HepG2 (cell line): ENCODE measurements around the gene ADAM22. TPM values are rescaled to one million over a fixed set of nuclear protein-coding genes. Genes with fewer than 3 reads are reported as not detected.
A peak's percentile ranks its signal among the peaks of the same experiment; 100 is the strongest.

Experiments used
- AGO1 ChIP-seq: fragments of 200-400 bp; formaldehyde crosslinking; IDR thresholded peaks from 2 replicates; pipeline ENCODE4 v1.6.1; 2017; ENCODE audit warnings: mild to moderate bottlenecking, low read depth, low read length, moderate library complexity; ENCODE audit not compliant: poor library complexity, severe bottlenecking
- CHD2 ChIP-seq: IDR thresholded peaks from 2 replicates; pipeline ENCODE4 v1.6.1; 2011; ENCODE audit warnings: low read depth, low read length, improper control_type of control experiment
- HMG20B ChIP-seq: conservative IDR thresholded peaks from 2 replicates; pipeline ENCODE4 v1.6.1; 2016; ENCODE audit warnings: missing genetic modification reagents, missing compliant biosample characterization
- IKZF5 ChIP-seq: IDR thresholded peaks from 2 replicates; pipeline ENCODE4 v1.6.1; 2018; ENCODE audit warnings: missing genetic modification reagents, mild to moderate bottlenecking, missing compliant biosample characterization
- KAT2B ChIP-seq: fragments of 150-350 bp; IDR thresholded peaks from 2 replicates; pipeline ENCODE4 v1.6.1; 2014; ENCODE audit warnings: low read depth, low read length, borderline replicate concordance
- MYNN ChIP-seq: sonication (generic); formaldehyde crosslinking; IDR thresholded peaks from 2 replicates; pipeline ENCODE4 v1.4.0; 2020; ENCODE audit warnings: mild to moderate bottlenecking, low read depth, missing genetic modification reagents
- NR0B2 ChIP-seq: sonication (generic); formaldehyde crosslinking; IDR thresholded peaks from 2 replicates; pipeline ENCODE4 v1.4.0; 2020; ENCODE audit warnings: mild to moderate bottlenecking, missing genetic modification reagents
- PLRG1 ChIP-seq: fragments of 450-650 bp; conservative IDR thresholded peaks from 2 replicates; pipeline ENCODE4 v1.6.1; 2016
- SOX5 ChIP-seq: IDR thresholded peaks from 2 replicates; pipeline ENCODE4 v1.6.1; 2016; ENCODE audit warnings: borderline replicate concordance
- THYN1 ChIP-seq: sonication (generic); formaldehyde crosslinking; IDR thresholded peaks from 2 replicates; pipeline ENCODE4 v1.8.1; 2023; ENCODE audit warnings: low read depth, mild to moderate bottlenecking, moderate library complexity, missing genetic modification reagents, borderline replicate concordance
- ZMAT3 ChIP-seq: sonication (generic); formaldehyde crosslinking; conservative IDR thresholded peaks from 2 replicates; pipeline ENCODE4 v1.7.0; 2021; ENCODE audit warnings: missing genetic modification reagents
- ZNF10 ChIP-seq: sonication (generic); formaldehyde crosslinking; IDR thresholded peaks from 2 replicates; pipeline ENCODE4 v1.4.0; 2020; ENCODE audit warnings: mild to moderate bottlenecking, low read depth, missing genetic modification reagents, borderline replicate concordance
- ZNF101 ChIP-seq: sonication (generic); formaldehyde crosslinking; IDR thresholded peaks from 2 replicates; pipeline ENCODE4 v1.4.0; 2020; ENCODE audit warnings: mild to moderate bottlenecking, low read depth, missing genetic modification reagents, borderline replicate concordance
- ZNF160 ChIP-seq: sonication (generic); formaldehyde crosslinking; IDR thresholded peaks from 2 replicates; pipeline ENCODE4 v1.8.0; 2022; ENCODE audit warnings: mild to moderate bottlenecking, inconsistent platforms, missing genetic modification reagents
- ZNF17 ChIP-seq: sonication (generic); formaldehyde crosslinking; IDR thresholded peaks from 2 replicates; pipeline ENCODE4 v1.5.0; 2020; ENCODE audit warnings: mild to moderate bottlenecking, missing genetic modification reagents
- ZNF432 ChIP-seq: sonication (generic); formaldehyde crosslinking; IDR thresholded peaks from 2 replicates; pipeline ENCODE4 v1.5.0; 2020; ENCODE audit warnings: missing genetic modification reagents, mild to moderate bottlenecking, borderline replicate concordance
- ZNF557 ChIP-seq: sonication (generic); formaldehyde crosslinking; IDR thresholded peaks from 2 replicates; pipeline ENCODE4 v1.4.0; 2020; ENCODE audit warnings: missing genetic modification reagents
- ZNF703 ChIP-seq: sonication (generic); formaldehyde crosslinking; IDR thresholded peaks from 2 replicates; pipeline ENCODE4 v1.5.1; 2020; ENCODE audit warnings: missing genetic modification reagents, mild to moderate bottlenecking, moderate library complexity, borderline replicate concordance
- polyA plus RNA-seq, 8 experiments: library from polyadenylated mRNA; depleted of rRNA in 3 of 8; stranded (reverse) in 7 of 8; unstranded in 1 of 8; fragments of >200 nt; fragmentation: Illumina TruSeq in 4 of 8; extraction: Trizol in 4 of 8; gene quantifications; 2 replicates each; pipeline versions ENCODE4 v1.2.1 to v1.2.3, GENCODE V29; 2011 to 2016; ENCODE audit warnings: low read depth in 4 of 8, missing spikeins in 1 of 8, mixed read lengths in 1 of 8; ENCODE audit not compliant: insufficient read depth in 1 of 8
- total RNA-seq, 5 experiments: library from RNA; depleted of rRNA; stranded (reverse); fragments of >200 nt; fragmentation: Illumina TruSeq; extraction: Trizol; gene quantifications; 2 replicates each; pipeline ENCODE4 v1.2.3, GENCODE V29; 2016; ENCODE audit warnings: low read depth in 1 of 5
- TF ChIP-seq, protein P1 (sequence below): sonication (generic); formaldehyde crosslinking; conservative IDR thresholded peaks from 2 replicates; pipeline ENCODE4 v1.4.0; 2020; ENCODE audit warnings: mild to moderate bottlenecking, missing genetic modification reagents, moderate library complexity
- TF ChIP-seq, protein P2 (sequence below): sonication (generic); formaldehyde crosslinking; IDR thresholded peaks from 2 replicates; pipeline ENCODE4 v1.4.0; 2020; ENCODE audit warnings: missing genetic modification reagents, borderline replicate concordance

The ADAM22 gene
- total and polyA plus RNA-seq, 2 of the 13 experiments (the other 11 are each of a cell fraction or from before 2014, with no cell fraction given), result 1.9 to 6.7 TPM

GRCh38 chr7:87933953-87934698 is at the start of gene ADAM22 (continued):
- TF ChIP-seq, protein P1, sequence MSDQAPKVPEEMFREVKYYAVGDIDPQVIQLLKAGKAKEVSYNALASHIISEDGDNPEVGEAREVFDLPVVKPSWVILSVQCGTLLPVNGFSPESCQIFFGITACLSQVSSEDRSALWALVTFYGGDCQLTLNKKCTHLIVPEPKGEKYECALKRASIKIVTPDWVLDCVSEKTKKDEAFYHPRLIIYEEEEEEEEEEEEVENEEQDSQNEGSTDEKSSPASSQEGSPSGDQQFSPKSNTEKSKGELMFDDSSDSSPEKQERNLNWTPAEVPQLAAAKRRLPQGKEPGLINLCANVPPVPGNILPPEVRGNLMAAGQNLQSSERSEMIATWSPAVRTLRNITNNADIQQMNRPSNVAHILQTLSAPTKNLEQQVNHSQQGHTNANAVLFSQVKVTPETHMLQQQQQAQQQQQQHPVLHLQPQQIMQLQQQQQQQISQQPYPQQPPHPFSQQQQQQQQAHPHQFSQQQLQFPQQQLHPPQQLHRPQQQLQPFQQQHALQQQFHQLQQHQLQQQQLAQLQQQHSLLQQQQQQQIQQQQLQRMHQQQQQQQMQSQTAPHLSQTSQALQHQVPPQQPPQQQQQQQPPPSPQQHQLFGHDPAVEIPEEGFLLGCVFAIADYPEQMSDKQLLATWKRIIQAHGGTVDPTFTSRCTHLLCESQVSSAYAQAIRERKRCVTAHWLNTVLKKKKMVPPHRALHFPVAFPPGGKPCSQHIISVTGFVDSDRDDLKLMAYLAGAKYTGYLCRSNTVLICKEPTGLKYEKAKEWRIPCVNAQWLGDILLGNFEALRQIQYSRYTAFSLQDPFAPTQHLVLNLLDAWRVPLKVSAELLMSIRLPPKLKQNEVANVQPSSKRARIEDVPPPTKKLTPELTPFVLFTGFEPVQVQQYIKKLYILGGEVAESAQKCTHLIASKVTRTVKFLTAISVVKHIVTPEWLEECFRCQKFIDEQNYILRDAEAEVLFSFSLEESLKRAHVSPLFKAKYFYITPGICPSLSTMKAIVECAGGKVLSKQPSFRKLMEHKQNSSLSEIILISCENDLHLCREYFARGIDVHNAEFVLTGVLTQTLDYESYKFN, result peak; percentile 17; the same call in 1 of the 2 replicates
- TF ChIP-seq NR0B2 (CRISPR knock-in tag) (no peak), THYN1 (CRISPR knock-in tag) (no peak), ZNF432 (CRISPR knock-in tag) (no peak), ZNF17 (CRISPR knock-in tag) (no peak), SOX5 (CRISPR knock-in tag) (peak; percentile 57; the same call in 1 of the 2 replicates), AGO1 (no peak), ZNF101 (CRISPR knock-in tag) (no peak), CHD2 (no peak), ZNF557 (no peak), IKZF5 (peak; percentile 68; the same call in 1 of the 2 replicates), PLRG1 (no peak), ZNF703 (CRISPR knock-in tag) (no peak), ZNF10 (CRISPR knock-in tag) (no peak), MYNN (CRISPR knock-in tag) (no peak), KAT2B (no peak), HMG20B (CRISPR knock-in tag) (no peak), ZMAT3 (0 out of 2 replicates have a peak, but pooled peaks have one; percentile 21), ZNF160 (CRISPR knock-in tag) (peak; percentile 85; the same call in 1 of the 2 replicates)
- TF ChIP-seq, protein P2, sequence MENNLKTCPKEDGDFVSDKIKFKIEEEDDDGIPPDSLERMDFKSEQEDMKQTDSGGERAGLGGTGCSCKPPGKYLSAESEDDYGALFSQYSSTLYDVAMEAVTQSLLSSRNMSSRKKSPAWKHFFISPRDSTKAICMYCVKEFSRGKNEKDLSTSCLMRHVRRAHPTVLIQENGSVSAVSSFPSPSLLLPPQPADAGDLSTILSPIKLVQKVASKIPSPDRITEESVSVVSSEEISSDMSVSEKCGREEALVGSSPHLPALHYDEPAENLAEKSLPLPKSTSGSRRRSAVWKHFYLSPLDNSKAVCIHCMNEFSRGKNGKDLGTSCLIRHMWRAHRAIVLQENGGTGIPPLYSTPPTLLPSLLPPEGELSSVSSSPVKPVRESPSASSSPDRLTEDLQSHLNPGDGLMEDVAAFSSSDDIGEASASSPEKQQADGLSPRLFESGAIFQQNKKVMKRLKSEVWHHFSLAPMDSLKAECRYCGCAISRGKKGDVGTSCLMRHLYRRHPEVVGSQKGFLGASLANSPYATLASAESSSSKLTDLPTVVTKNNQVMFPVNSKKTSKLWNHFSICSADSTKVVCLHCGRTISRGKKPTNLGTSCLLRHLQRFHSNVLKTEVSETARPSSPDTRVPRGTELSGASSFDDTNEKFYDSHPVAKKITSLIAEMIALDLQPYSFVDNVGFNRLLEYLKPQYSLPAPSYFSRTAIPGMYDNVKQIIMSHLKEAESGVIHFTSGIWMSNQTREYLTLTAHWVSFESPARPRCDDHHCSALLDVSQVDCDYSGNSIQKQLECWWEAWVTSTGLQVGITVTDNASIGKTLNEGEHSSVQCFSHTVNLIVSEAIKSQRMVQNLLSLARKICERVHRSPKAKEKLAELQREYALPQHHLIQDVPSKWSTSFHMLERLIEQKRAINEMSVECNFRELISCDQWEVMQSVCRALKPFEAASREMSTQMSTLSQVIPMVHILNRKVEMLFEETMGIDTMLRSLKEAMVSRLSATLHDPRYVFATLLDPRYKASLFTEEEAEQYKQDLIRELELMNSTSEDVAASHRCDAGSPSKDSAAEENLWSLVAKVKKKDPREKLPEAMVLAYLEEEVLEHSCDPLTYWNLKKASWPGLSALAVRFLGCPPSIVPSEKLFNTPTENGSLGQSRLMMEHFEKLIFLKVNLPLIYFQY, result no peak
